Ascending aorta (tissue), 2 donors: ENCODE results near the gene NFIA. TPM values are rescaled to one million over a fixed set of nuclear protein-coding genes. Genes with fewer than 3 reads are reported as not detected.

ENCODE experiments used
- DNase-seq, 2 donors: peaks; one replicate each; pipeline ENCODE4 v3.0.0-alpha.2; 2019; ENCODE audit warnings: low spot score in 2 of 2
- H3K27ac ChIP-seq, 2 donors: fragments of 200-600 bp; sonication (generic); one replicate each; pipeline ENCODE4 v1.5.1; 2016 to 2017; ENCODE audit warnings: mild to moderate bottlenecking in 1 of 2
- H3K27me3 ChIP-seq: fragments of 200-600 bp; sonication (generic); one replicate; pipeline ENCODE4 v1.5.1; 2017
- H3K36me3 ChIP-seq, 2 donors: fragments of 200-600 bp; sonication (generic); one replicate each; pipeline ENCODE4 v1.5.1; 2016
- H3K4me1 ChIP-seq, 2 donors: fragments of 200-600 bp; sonication (generic); one replicate each; pipeline ENCODE4 v1.5.1; 2016 to 2017; ENCODE audit warnings: mild to moderate bottlenecking in 1 of 2
- H3K4me3 ChIP-seq, 2 donors: fragments of 200-600 bp; sonication (generic); one replicate each; pipeline ENCODE4 v1.5.1; 2016 to 2017; ENCODE audit warnings: mild to moderate bottlenecking in 1 of 2
- H3K9me3 ChIP-seq, 2 donors: fragments of 200-600 bp; sonication (generic); one replicate each; pipeline ENCODE4 v1.5.1; 2016
- CTCF ChIP-seq, 3 experiments: fragments of 200-600 bp in 2 of 3; fragments of 450-650 bp in 1 of 3; sonication (generic) in 2 of 3; IDR thresholded peaks; one replicate each; pipeline ENCODE4 v1.5.1; 2016 to 2019; ENCODE audit warnings: antibody characterized with exemption in 3 of 3, mild to moderate bottlenecking in 1 of 3, moderate library complexity in 1 of 3
- intact Hi-C: fragments of 100-400 bp; cut with DNase I; formaldehyde crosslinking; loops from one replicate; pipeline ENCODE4 v1.15.1; 2023
- total RNA-seq: library from RNA; depleted of rRNA; stranded (reverse); fragments of >200 nt; gene quantifications from one replicate; pipeline ENCODE4 v1.1.0, GENCODE V29; 2016

Gene NFIA
- total RNA-seq, 1 donor from 2014 or later = 52.0 TPM

GRCh38 chr1:61241411-61241838 lies 159.1 kb downstream of the NFIA start:
- no peaks in the 10 kb centered on the region for H3K27me3 ChIP-seq
- intact Hi-C loops = loop anchor here (5.0 kb wide), 1 partner anchor 36 kb away; no protein-coding TSS in a partner anchor
- peak in 1 of 2 donors; percentile 81 for DNase-seq
- H3K36me3 ChIP-seq = no peaks in the 10 kb centered on the region
- no peak for TF ChIP-seq CTCF (IDR thresholded peaks at IDR 0.05)
- H3K4me1 ChIP-seq = peaks cover 4 to 24% of the 10 kb centered on the region in 2 donors
- no peaks in the 10 kb centered on the region for H3K9me3 ChIP-seq
- H3K27ac ChIP-seq = peak overlapping the region; percentile 68 to 76
- peak overlapping the region; percentile 13 to 44 for H3K4me3 ChIP-seq

GRCh38 chr1:61241973-61242381 lies 159.6 kb downstream of the NFIA start:
- H3K36me3 ChIP-seq = no peaks in the 10 kb centered on the region
- no peaks in the 10 kb centered on the region for H3K27me3 ChIP-seq
- H3K4me1 ChIP-seq = peaks cover 4 to 24% of the 10 kb centered on the region in 2 donors
- intact Hi-C loops = loop anchor here (5.0 kb wide), 1 partner anchor 35 kb away; no protein-coding TSS in a partner anchor
- peak overlapping the region; percentile 13 to 44 for H3K4me3 ChIP-seq
- no peaks in the 10 kb centered on the region for H3K9me3 ChIP-seq
- H3K27ac ChIP-seq = peak overlapping the region; percentile 68 to 76
- TF ChIP-seq CTCF (IDR thresholded peaks at IDR 0.05) = no peak
- DNase-seq = no peak

DNA sequence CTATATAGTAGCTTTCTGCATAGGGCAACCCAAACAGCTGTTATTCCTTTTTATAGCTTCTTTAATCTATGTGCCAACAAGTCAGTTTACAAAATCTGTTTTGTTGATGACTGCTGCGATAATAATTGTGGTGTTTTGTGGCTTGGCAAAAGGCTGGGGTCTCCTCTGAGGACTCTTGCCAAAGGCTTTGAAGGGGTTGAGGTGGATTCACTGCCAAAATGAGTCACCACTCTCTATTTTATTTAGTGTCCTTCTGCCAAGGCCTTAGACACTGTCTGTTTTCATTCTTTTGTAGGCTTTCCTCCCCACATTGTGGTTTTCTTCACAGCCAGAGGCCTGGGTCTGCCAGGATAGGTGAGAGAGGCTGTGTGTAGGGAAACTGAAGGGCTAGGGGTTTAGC lies 161.8 kb downstream of the NFIA start:
- Histone ChIP-seq H3K9me3 (no peaks in the 10 kb centered on the region), H3K4me3 (peak overlapping the region in 1 of 2 donors; percentile 7), H3K36me3 (no peaks in the 10 kb centered on the region), H3K27me3 (no peaks in the 10 kb centered on the region), H3K27ac (peak overlapping the region; percentile 57 to 58), H3K4me1 (peaks cover 4 to 20% of the 10 kb centered on the region in 2 donors)
- TF ChIP-seq CTCF (IDR thresholded peaks at IDR 0.05) = no peak
- peak in 1 of 2 donors; percentile 63 for DNase-seq
- intact Hi-C loops = loop anchor here (5.0 kb wide), 1 partner anchor 33 kb away; no protein-coding TSS in a partner anchor

- Histone ChIP-seq H3K4me1 (peaks cover 4 to 16% of the 10 kb centered on the region in 2 donors), H3K27ac (no peak overlapping the region)
- intact Hi-C loops = no loop called here
Observed at GRCh38 chr1:61245696-61246400, 163.5 kb downstream of the NFIA start.

GRCh38 chr1:61247051-61247825 lies 164.9 kb downstream of the NFIA start:
- no peak for TF ChIP-seq CTCF (IDR thresholded peaks at IDR 0.05)
- no peaks in the 10 kb centered on the region for H3K27me3 ChIP-seq
- no peaks in the 10 kb centered on the region for H3K36me3 ChIP-seq
- no peak overlapping the region for H3K4me3 ChIP-seq
- DNase-seq = no peak
- intact Hi-C loops = no loop called here
- H3K27ac ChIP-seq = no peak overlapping the region
- H3K4me1 ChIP-seq = peaks cover 0 to 19% of the 10 kb centered on the region in 2 donors
- no peaks in the 10 kb centered on the region for H3K9me3 ChIP-seq

More at GRCh38 chr1:61245696-61246400, 163.5 kb downstream of the NFIA start:
- Histone ChIP-seq H3K9me3 (no peaks in the 10 kb centered on the region), H3K4me3 (no peak overlapping the region), H3K36me3 (no peaks in the 10 kb centered on the region), H3K27me3 (no peaks in the 10 kb centered on the region)
- no peak for DNase-seq
- TF ChIP-seq CTCF (IDR thresholded peaks at IDR 0.05) = no peak
